GM20000 (cell line): ENCODE data around the gene KCNA3.

Experiments used
- DNase-seq: peaks from one replicate; pipeline ENCODE4 v3.0.0; 2012; ENCODE audit warnings: low spot score
- CTCF ChIP-seq: IDR thresholded peaks from 2 replicates; pipeline ENCODE4 v1.5.1; 2012; ENCODE audit warnings: mild to moderate bottlenecking, control low read depth; ENCODE audit errors: extremely low read depth, missing control alignments

The KCNA3 gene

GRCh38 chr1:110710314-110710713 is 35.6 kb upstream of the KCNA3 start:
- no peak for TF ChIP-seq CTCF
- DNase-seq: no peak

GRCh38 chr1:110708974-110709440 is 34.3 kb upstream of the KCNA3 start:
- DNase-seq: no peak
- TF ChIP-seq CTCF: no peak

GRCh38 chr1:110707232-110707631 is 32.5 kb upstream of the KCNA3 start:
- TF ChIP-seq CTCF: no peak
- DNase-seq: no peak

- no peak for TF ChIP-seq CTCF
- DNase-seq: no peak
Observed at GRCh38 chr1:110706621-110707020, 31.9 kb upstream of the KCNA3 start.

- TF ChIP-seq CTCF: no peak
Observed at GRCh38 chr1:110702260-110702659, 27.5 kb upstream of the KCNA3 start.

GRCh38 chr1:110700767-110701166 is 26.0 kb upstream of the KCNA3 start:
- TF ChIP-seq CTCF: no peak
- no peak for DNase-seq

More at GRCh38 chr1:110702260-110702659, 27.5 kb upstream of the KCNA3 start:
- DNase-seq: no peak

- no peak for TF ChIP-seq CTCF
- DNase-seq: no peak
Observed at GRCh38 chr1:110697606-110698005, 22.9 kb upstream of the KCNA3 start.
